B cell (primary cell): ENCODE data around the gene CABCOCO1. TPM values are rescaled to one million over a fixed set of nuclear protein-coding genes. Genes with fewer than 3 reads are reported as not detected.

Source experiments
- ATAC-seq: fragments of 200-7000 bp; cut with Tn5 transposase; one replicate; pipeline ENCODE4 v1.10.0; 2021; ENCODE audit warnings: low read depth, mild to moderate bottlenecking, moderate number of reproducible peaks, moderate library complexity
- CTCF ChIA-PET: fragments of 350-600 bp; sonication (Branson Sonifier 250); formaldehyde crosslinking; loops from one replicate; lab custom pipeline; 2021; ENCODE audit warnings: antibody characterized with exemption, inconsistent platforms; lab: Charles Lee
- POLR2A ChIA-PET: fragments of 350-600 bp; sonication (Branson Sonifier 250); formaldehyde crosslinking; loops from one replicate; lab custom pipeline; 2021; ENCODE audit warnings: antibody characterized with exemption; lab: Charles Lee
- DNase-seq: peaks from one replicate; pipeline ENCODE4 v3.0.0; 2013
- H2AFZ ChIP-seq: 2 replicates; pipeline ENCODE4 v1.6.1; 2012; ENCODE audit warnings: mild to moderate bottlenecking, low read depth, low read length; ENCODE audit not compliant: insufficient read depth, poor library complexity, severe bottlenecking
- H3K27ac ChIP-seq, 2 donors: 1 replicate in 1 of 2; 2 replicates in 1 of 2; pipeline ENCODE4 v1.5.1; 2012 to 2013; ENCODE audit warnings: low read length in 2 of 2, mild to moderate bottlenecking in 2 of 2, moderate library complexity in 1 of 2
- H3K27me3 ChIP-seq, 4 experiments: fragments of 200-600 bp in 1 of 4; sonication (generic) in 1 of 4; replicated peaks in 1 of 4; 1 replicate in 2 of 4; 2 replicates in 2 of 4; pipeline versions ENCODE4 v1.6.1 to v1.7.0; 2013 to 2016; ENCODE audit warnings: low read length in 3 of 4, mild to moderate bottlenecking in 2 of 4, mixed read lengths in 1 of 4, moderate library complexity in 1 of 4; ENCODE audit not compliant: insufficient read depth in 4 of 4, control insufficient read depth in 3 of 4; ENCODE audit errors: control extremely low read depth in 1 of 4
- H3K36me3 ChIP-seq, 2 experiments: replicated peaks in 1 of 2; 1 replicate in 1 of 2; 2 replicates in 1 of 2; pipeline versions ENCODE4 v1.6.1 to v1.7.1; 2013; ENCODE audit warnings: low read length in 1 of 2; ENCODE audit not compliant: insufficient read depth in 2 of 2, control insufficient read depth in 1 of 2; ENCODE audit errors: control extremely low read depth in 1 of 2, extremely low read depth in 1 of 2
- H3K4me1 ChIP-seq, 2 donors: fragments of 200-600 bp in 1 of 2; sonication (generic) in 1 of 2; 1 replicate in 1 of 2; 2 replicates in 1 of 2; pipeline versions ENCODE4 v1.5.1 to v1.6.1; 2013 to 2017; ENCODE audit warnings: low read length in 2 of 2; ENCODE audit not compliant: control insufficient read depth in 2 of 2, insufficient read depth in 2 of 2
- H3K4me2 ChIP-seq: replicated peaks from 2 replicates; pipeline ENCODE3; 2012; ENCODE audit warnings: mild to moderate bottlenecking, low read depth, low read length; ENCODE audit not compliant: poor library complexity, severe bottlenecking
- H3K4me3 ChIP-seq, 5 experiments: fragments of 200-600 bp in 1 of 5; sonication (generic) in 1 of 5; 1 replicate in 3 of 5; 2 replicates in 2 of 5; pipeline versions ENCODE4 v1.5.1 to v1.7.0; 2011 to 2016; ENCODE audit warnings: low read length in 4 of 5, mild to moderate bottlenecking in 4 of 5, low read depth in 2 of 5, control low read depth in 1 of 5, moderate library complexity in 1 of 5; ENCODE audit not compliant: insufficient read depth in 1 of 5; ENCODE audit errors: control extremely low read depth in 1 of 5, extremely low read depth in 1 of 5
- H3K79me2 ChIP-seq: fragments of 200-600 bp; sonication (generic); one replicate; pipeline ENCODE4 v1.6.0; 2016; ENCODE audit warnings: low read length; ENCODE audit not compliant: control insufficient read depth, insufficient read depth
- H3K9ac ChIP-seq: fragments of 200-600 bp; sonication (generic); 2 replicates; pipeline ENCODE4 v1.6.1; 2017; ENCODE audit warnings: mild to moderate bottlenecking, low read length, moderate library complexity
- H3K9me3 ChIP-seq, 3 donors: one replicate each; pipeline versions ENCODE4 v1.6.1 to v1.7.1; 2013; ENCODE audit warnings: low read length in 2 of 3; ENCODE audit not compliant: control insufficient read depth in 2 of 3, insufficient read depth in 1 of 3; ENCODE audit errors: control extremely low read depth in 1 of 3
- H4K20me1 ChIP-seq: 2 replicates; pipeline ENCODE4 v1.6.0; 2012; ENCODE audit warnings: mild to moderate bottlenecking, low read length; ENCODE audit not compliant: insufficient read depth, control insufficient read depth, poor library complexity, severe bottlenecking
- H3K27ac Mint-ChIP-seq: one replicate; pipeline ENCODE4 v1.8.0; 2021; ENCODE audit warnings: mixed read lengths
- H3K27me3 Mint-ChIP-seq: one replicate; pipeline ENCODE4 v1.8.0; 2021; ENCODE audit warnings: mixed read lengths
- H3K4me1 Mint-ChIP-seq: one replicate; pipeline ENCODE4 v1.8.0; 2021; ENCODE audit warnings: mixed read lengths
- H3K4me3 Mint-ChIP-seq: one replicate; pipeline ENCODE4 v1.8.0; 2021; ENCODE audit warnings: mixed read lengths
- H3K9me3 Mint-ChIP-seq: one replicate; pipeline ENCODE4 v1.8.0; 2022; ENCODE audit warnings: mixed read lengths; ENCODE audit not compliant: insufficient read depth
- CTCF ChIP-seq: fragments of 200-600 bp; IDR thresholded peaks from one replicate; pipeline ENCODE4 v1.8.0; 2022; ENCODE audit warnings: antibody characterized with exemption, mild to moderate bottlenecking
- EZH2 ChIP-seq: IDR thresholded peaks from 2 replicates; pipeline ENCODE4 v1.6.1; 2012; ENCODE audit warnings: borderline replicate concordance, low read depth, mild to moderate bottlenecking, moderate library complexity, low read length; ENCODE audit not compliant: insufficient read depth, poor library complexity, severe bottlenecking
- WGBS: methylation state at CpG from one replicate; pipeline ENCODE4 v1.1.5; 2013; ENCODE audit warnings: missing lambda C conversion rate; ENCODE audit not compliant: insufficient coverage; 5-methylcytosine and 5-hydroxymethylcytosine counted together
- intact Hi-C: fragments of 100-400 bp; cut with micrococcal nuclease; formaldehyde crosslinking; loops from one replicate; pipeline ENCODE4 v1.10.0; 2022
- polyA plus RNA-seq: library from polyadenylated mRNA; depleted of rRNA; stranded (reverse); fragments of >200 nt; gene quantifications from 2 replicates; pipeline ENCODE4 v1.2.3, GENCODE V29; 2012
- total RNA-seq, 2 donors: library from RNA; stranded (reverse); fragments of 120-200 nt in 1 of 2; gene quantifications; 1 replicate in 1 of 2; 2 replicates in 1 of 2; pipeline versions ENCODE4 v1.2.3 to v1.2.4, GENCODE V29; 2013 to 2022

CABCOCO1 gene
- total and polyA plus RNA-seq, 2 donors (not counting 1 experiment from before 2014, with no cell fraction given): not detected

- Histone ChIP-seq H3K9ac (no peak overlapping the region), H2AFZ (no peak overlapping the region), H3K4me2 (no peak overlapping the region), H3K4me3 (no peak overlapping the region), H3K27ac (no peak overlapping the region), H3K79me2 (no peaks in the 10 kb centered on the region), H4K20me1 (no peaks in the 10 kb centered on the region), H3K27me3 (no peaks in the 10 kb centered on the region), H3K9me3 (no peaks in the 10 kb centered on the region), H3K36me3 (no peaks in the 10 kb centered on the region), H3K4me1 (peaks cover 17 to 19% of the 10 kb centered on the region in 2 donors)
- intact Hi-C loops: loop anchor here (5.0 to 10.0 kb wide), 3 partner anchors 112 to 330 kb away; no protein-coding TSS in a partner anchor
- Mint-ChIP-seq H3K4me3 (no peak overlapping the region), H3K27me3 (no peaks in the 10 kb centered on the region), H3K9me3 (no peaks in the 10 kb centered on the region), H3K27ac (no peak overlapping the region), H3K4me1 (peaks cover 27% of the 10 kb centered on the region)
- ATAC-seq (no peak), DNase-seq (no peak)
- TF ChIP-seq EZH2 (no peak), CTCF (no peak)
- POLR2A ChIA-PET: no interaction called here
- CTCF ChIA-PET: no interaction called here
- no CpG with 5 or more reads among the region's 4 CpGs for WGBS
Observed at GRCh38 chr10:61754587-61755550, 92.1 kb downstream of the CABCOCO1 start.

DNA sequence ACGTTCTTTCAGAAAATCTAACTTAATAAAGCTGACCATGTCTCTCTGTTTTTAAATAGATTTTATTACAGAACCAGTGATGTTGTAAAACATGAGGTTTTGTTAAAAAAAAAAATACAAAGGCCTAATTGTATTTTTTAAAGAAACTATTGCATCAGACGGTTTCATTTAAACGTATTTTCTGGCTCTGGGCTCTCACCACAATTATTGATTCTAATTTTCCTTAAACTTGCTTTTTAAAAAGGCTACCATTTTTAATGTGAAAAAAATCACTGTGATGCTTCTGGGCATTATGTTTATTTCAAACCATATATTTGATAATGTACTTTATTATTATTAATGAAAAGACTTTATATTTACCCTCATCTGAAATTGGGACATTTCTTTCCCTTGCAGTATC, 94.3 kb downstream of the CABCOCO1 start:
- H3K27me3 ChIP-seq: no peaks in the 10 kb centered on the region
- H3K79me2 ChIP-seq: no peaks in the 10 kb centered on the region
- POLR2A ChIA-PET: no interaction called here
- no peak overlapping the region for H3K4me3 ChIP-seq
- H3K27ac Mint-ChIP-seq: no peak overlapping the region
- H3K27me3 Mint-ChIP-seq: no peaks in the 10 kb centered on the region
- intact Hi-C loops: loop anchor here (10.0 kb wide), 2 partner anchors 298 to 328 kb away; no protein-coding TSS in a partner anchor
- H3K36me3 ChIP-seq: no peaks in the 10 kb centered on the region
- no peaks in the 10 kb centered on the region for H3K9me3 ChIP-seq
- H3K4me2 ChIP-seq: no peak overlapping the region
- WGBS: no CpG with 5 or more reads among the region's 3 CpGs
- CTCF ChIA-PET: interaction anchor here (0.6 to 0.7 kb wide), 2 partner anchors 137 to 1964 kb away, joined by 3 to 4 read pairs; no protein-coding TSS in a partner anchor
- H3K9me3 Mint-ChIP-seq: no peaks in the 10 kb centered on the region
- no peak overlapping the region for H2AFZ ChIP-seq
- no peak for TF ChIP-seq CTCF
- no peak for TF ChIP-seq EZH2
- no peak for DNase-seq
- ATAC-seq: no peak
- no peak overlapping the region for H3K9ac ChIP-seq
- no peaks in the 10 kb centered on the region for H4K20me1 ChIP-seq
- no peak overlapping the region for H3K27ac ChIP-seq
- peaks cover 14% of the 10 kb centered on the region for H3K4me1 Mint-ChIP-seq
- no peak overlapping the region for H3K4me3 Mint-ChIP-seq
- H3K4me1 ChIP-seq: peaks cover 7 to 8% of the 10 kb centered on the region in 2 donors
